GM18951 (cell line): ENCODE data around the gene TRERF1.

Experiments
- POLR2A ChIP-seq: IDR thresholded peaks from 4 replicates; pipeline ENCODE4 v1.6.1; 2011; ENCODE audit warnings: mild to moderate bottlenecking; ENCODE audit not compliant: insufficient read length, insufficient read depth; ENCODE audit errors: extremely low read depth
- in situ Hi-C: fragments of 300-500 bp; cut with MboI; formaldehyde crosslinking; loops from one replicate; pipeline ENCODE4 v1.12.0; 2022; ENCODE audit warnings: low sequenced_read_pairs, mixed read lengths, inconsistent platforms; ENCODE audit not compliant: unreplicated experiment

Gene TRERF1

GRCh38 chr6:42370323-42370985 is 81.3 kb downstream of the TRERF1 start:
- no peak for TF ChIP-seq POLR2A
- in situ Hi-C loops: no loop called here

GRCh38 chr6:42369568-42369967 is 82.2 kb downstream of the TRERF1 start:
- in situ Hi-C loops: no loop called here
- TF ChIP-seq POLR2A: no peak

- in situ Hi-C loops: no loop called here
- TF ChIP-seq POLR2A: no peak
Measured at GRCh38 chr6:42368181-42368580, 83.5 kb downstream of the TRERF1 start.

- no peak for TF ChIP-seq POLR2A
- in situ Hi-C loops: no loop called here
Measured at GRCh38 chr6:42367353-42368011, 84.2 kb downstream of the TRERF1 start.

GRCh38 chr6:42366999-42367352 is 84.8 kb downstream of the TRERF1 start:
- in situ Hi-C loops: no loop called here

GRCh38 chr6:42366011-42366705 is 85.6 kb downstream of the TRERF1 start:
- in situ Hi-C loops: no loop called here
- TF ChIP-seq POLR2A: no peak

More at GRCh38 chr6:42366999-42367352, 84.8 kb downstream of the TRERF1 start:
- no peak for TF ChIP-seq POLR2A

- in situ Hi-C loops: no loop called here
- TF ChIP-seq POLR2A: no peak
Measured at GRCh38 chr6:42365021-42365420, 86.7 kb downstream of the TRERF1 start.

- no peak for TF ChIP-seq POLR2A
- in situ Hi-C loops: no loop called here
Measured at GRCh38 chr6:42363926-42364849, 87.5 kb downstream of the TRERF1 start.

GRCh38 chr6:42361036-42361435 is 90.7 kb downstream of the TRERF1 start:
- in situ Hi-C loops: no loop called here
- TF ChIP-seq POLR2A: no peak

- in situ Hi-C loops: no loop called here
- TF ChIP-seq POLR2A: no peak
Measured at GRCh38 chr6:42359021-42359420, 92.7 kb downstream of the TRERF1 start.

GRCh38 chr6:42355416-42355815 is 96.3 kb downstream of the TRERF1 start:
- in situ Hi-C loops: no loop called here
- TF ChIP-seq POLR2A: no peak

GRCh38 chr6:42354702-42355101 is 97.0 kb downstream of the TRERF1 start:
- TF ChIP-seq POLR2A: no peak
- in situ Hi-C loops: no loop called here
